HL-60/S4 treated with retinoic acid at 250 ng/mL for 4 days and 3 days (cell line): ENCODE measurements around the gene HGS.
"Not testable (repeated sequence)": the region's sequence is repeated elsewhere in the genome, so short reads cannot be mapped to it uniquely, and the experiment has no call there.

Source experiments
- in situ Hi-C: fragments of 300-500 bp; cut with MboI; formaldehyde crosslinking; loops from 2 replicates; pipeline ENCODE4 v1.7.0; 2022; ENCODE audit warnings: low sequenced_read_pairs

Gene HGS

DNA sequence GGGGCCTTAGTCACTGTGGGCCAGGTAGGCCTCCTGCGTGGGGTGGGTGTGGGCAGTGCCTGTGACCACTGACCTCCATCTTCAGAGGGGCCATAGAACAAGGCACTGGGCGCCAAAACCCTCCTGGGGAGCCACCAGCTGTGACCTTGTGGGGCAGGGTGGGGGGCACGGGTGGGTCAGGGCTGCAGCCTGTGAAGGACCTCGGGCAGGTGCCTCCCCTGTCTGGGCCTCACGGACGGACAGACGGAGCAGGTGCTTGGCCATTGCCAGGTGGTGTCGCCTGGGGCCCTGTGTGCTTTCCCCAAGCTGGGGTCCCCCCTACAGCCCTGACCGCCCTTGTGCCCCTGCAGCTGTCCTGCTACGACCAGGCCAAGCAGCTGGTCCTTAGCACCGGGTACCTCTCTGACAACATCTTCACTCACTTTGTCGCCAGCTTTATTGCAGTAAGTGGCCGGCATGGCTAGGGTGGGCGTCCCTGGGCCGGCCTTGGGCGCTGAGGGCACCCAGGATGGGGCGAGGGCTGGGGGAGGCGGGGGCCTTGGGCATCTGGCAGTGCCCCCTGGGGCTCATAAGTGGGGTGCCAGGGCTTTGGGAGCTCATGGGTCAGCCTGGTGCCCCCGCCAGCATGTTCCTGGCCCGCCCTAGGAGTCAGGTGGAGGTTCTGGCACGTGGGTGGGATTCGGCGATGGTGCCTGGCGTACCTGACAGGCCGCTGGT, 33.4 kb downstream of the HGS start:
- in situ Hi-C loops: no loop called here

DNA sequence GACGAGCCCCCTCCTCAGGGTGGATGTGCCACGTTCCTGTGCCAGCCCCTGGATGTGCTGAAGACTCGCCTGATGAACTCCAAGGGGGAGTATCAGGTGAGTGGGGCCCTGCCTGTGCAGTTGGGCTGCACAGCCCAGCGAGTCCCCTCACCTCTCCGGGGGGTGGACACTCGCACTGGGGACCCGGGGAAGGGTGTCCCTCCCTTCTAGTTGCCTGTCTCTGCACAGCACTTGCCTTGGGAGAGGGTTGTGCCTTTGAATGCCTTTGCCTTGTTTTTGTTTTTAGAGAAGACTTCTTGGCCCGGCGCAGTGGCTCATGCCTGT, 33.9 kb downstream of the HGS start:
- in situ Hi-C loops: no loop called here

DNA sequence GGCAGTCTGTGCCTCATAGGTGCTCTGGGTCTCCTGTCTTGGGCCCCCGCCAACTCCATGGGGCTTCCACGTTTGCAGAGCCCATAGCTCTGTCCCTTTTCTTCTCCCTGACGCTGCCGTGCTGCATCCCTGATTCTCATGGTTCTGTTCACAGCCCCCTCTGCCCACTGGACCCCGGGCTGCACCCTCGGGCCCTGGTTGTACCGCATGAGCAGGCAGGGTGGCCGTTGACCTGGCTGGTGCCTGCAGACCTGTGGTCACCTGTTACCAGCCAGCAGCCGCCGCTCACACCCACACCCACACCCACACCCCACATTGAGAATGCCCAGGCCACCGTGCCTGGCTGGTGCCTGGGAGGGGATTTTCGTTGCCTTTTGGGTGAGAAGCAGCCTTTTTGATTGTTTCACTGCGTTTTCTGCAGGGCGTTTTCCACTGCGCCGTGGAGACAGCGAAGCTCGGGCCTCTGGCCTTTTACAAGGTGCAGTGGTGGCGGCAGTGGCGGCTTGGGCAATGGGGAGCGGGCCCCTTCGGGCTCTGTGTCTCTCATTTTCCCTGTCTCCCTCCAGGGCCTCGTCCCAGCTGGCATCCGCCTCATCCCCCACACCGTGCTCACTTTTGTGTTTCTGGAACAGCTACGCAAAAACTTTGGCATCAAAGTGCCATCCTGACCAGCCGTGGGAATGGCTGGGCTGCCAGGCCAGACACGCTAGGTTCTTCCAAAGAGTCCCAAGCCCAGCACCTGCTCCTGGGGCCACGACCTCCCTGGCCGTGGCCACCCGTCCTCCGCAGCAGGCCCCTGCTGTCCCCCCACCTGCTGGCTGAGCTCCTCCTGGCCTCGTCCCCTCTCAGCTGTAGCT, 35.8 kb downstream of the HGS start:
- in situ Hi-C loops: no loop called here

DNA sequence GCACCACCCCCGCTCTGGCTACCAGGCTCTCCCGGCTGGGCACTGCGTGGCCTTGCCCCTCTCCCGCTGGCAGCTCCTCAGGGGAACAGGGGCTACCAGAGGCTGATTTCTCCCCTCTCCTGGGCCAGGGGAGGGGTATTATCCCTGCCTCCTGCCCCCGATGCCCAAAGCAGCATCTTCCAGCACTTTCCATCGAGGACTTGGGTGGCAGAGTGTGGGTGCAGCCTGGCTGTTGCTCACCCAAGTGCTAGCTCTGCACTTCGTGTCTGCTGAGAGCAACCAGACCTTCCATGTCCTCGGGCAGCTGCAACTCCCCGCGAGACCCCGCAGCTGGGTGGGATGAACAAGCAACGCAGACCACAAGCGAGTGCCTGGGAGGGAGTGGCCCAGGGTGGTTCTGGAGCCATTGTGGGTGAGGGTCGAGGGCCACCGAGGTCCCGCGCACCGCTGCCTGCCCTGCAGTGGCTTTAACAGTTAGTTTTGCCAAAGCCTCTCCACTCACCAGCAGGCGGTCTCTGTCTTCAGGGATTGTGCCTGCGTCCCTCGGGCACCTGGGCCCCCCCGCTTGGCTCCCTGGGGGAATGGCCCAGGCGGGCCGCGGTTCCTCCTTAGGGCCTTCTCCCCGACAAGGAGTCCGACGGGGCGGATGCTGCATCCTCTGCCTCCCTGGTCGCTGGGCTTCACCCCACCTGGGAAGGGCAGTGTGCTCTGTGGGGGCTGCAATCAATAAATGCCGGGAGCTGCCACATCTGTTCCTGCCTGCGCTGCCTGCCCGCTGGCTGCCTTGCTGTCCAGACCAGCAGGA, 36.7 kb downstream of the HGS start:
- in situ Hi-C loops: no loop called here

DNA sequence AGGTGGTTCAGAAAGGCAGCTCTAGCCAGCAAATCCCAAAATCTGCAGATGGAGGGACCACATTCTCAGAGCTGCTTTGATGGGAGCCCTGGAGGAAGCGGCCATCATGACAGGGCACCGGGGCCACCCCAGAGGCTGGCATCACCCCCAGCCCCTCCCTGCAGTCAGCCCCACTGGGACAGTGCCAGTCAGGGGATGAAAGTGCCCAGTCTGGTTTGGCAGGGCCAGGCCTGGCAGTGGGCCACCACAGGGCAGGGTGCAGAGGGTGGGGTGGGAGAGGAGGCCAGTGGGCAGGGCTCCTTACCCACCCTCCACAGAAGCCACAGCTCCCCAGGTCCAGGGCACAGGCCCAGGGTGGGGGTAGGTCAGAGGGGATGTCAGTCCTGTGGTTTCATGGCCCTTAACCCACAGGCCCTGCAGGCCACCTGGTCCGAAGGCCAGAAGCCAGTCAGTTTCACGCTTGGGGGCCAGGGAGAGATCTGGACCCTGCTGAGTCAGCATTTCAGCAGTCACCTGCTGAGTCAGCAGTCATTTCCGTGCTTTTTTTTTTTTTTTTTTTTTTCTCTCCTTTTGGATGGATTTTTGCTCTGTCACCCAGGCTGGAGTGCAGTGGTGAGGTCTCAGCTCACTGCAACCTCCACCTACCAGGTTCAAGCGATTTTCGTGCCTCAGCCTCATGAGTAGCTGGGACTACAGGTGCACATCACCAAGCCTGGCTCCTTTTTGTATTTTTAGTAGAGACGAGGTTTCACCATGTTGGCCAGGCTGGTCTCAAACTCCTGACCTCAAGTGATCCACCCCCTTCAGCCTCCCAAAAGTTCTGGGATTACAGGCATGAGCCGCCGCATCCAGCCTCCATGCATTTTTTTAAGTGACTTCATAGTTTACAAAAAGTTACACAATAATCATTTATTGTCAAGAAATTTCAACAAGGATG, 38.6 kb downstream of the HGS start:
- in situ Hi-C loops: no loop called here

GRCh38 chr17:81723651-81724209, 39.9 kb downstream of the HGS start:
- in situ Hi-C loops: no loop called here

GRCh38 chr17:81725439-81725838, 41.6 kb downstream of the HGS start:
- in situ Hi-C loops: no loop called here

DNA sequence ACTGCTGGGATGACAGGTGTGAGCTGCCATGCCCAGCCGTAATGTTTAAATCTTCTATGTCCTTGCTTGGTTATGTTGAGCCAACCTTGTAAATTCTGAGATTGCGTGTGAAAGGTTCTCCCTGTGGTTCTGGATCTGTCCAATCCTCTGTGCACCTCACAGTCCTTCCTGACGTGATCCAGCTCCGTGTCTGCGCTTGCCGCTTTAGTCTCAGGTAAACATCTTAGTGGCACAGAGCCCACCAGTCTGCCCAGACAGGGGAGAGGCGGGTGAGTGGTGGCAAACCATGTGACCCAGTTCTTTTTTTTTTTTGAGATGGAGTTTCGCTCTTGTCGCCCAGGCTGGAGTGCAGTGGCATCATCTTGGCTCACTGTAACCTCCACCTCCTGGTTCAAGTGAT, 42.2 kb downstream of the HGS start:
- in situ Hi-C loops: no loop called here

DNA sequence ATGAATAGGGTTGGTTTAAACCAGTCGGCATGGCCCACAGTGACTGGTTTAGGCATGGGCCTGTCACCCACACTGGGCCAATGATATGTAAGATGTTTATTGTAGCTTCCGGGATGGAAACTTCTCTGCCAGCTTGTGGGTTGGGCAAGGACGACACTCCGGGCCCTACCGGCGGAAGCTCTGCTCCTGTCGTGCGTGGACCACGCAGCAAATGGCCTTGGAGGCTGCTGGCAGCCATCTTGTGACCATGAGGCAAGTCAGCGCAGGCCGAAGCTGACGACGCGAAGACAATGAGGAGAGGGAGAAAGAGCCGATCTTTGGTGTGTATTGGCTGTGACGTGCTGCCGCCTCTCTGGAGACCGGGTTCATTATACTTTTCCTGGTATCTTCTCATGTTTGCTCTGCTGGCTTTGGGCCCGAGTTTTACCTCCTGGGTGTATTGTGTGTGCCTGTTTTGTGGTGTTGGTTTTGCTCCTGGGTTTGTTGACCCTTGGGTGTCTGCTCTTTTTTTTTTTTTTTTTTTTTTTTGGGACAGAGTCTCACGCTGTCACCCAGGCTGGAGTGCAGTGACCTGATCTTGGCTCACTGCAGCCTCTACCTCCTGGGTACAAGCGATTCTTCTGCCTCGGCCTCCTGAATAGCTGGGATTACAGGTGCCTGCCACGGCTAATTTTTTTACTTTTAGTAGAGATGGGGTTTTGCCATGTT, 43.7 kb downstream of the HGS start:
- in situ Hi-C loops: no loop called here

GRCh38 chr17:81733507-81734404, 49.9 kb downstream of the HGS start:
- in situ Hi-C loops: no loop called here

DNA sequence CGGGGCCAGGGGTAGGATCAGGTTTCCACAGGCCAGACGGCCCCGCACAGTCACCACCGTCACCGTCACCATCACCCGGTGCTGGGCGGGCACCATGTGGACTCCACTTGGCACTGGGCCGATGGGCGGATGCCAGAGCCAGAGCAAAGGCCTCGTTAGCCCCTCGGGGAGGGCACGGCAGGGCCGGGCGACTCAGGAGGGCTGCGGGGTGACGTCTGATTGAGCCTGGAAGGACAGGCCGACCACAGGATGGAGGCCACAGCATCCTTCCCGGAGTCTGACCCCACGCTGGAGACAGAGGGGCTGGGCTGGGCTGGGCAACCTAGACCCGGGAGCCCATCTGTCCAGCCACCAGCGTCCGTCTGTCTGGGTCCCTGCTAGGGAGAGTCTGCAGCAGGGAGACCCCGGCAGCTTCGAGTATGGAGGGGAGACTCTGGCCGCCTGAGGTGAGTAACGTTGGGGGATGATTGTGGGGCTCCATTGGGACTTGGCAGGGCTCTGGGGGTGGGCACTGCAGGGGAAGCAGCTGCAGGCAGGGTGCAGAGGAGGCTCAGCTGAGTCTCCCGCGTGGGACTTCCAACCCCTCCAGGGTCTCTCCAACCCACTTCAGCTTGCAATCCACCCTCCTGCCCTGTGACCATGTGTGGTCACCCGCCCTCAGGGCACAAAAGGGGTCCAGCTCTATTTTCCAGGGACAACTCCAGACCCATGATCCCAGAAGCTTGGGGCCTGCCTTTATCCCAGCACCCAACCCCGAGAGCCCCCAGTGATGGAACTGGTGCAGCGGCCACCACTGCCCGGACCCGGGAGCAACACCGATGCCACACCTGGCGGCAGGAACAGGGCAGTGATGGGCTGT, 50.8 kb downstream of the HGS start:
- in situ Hi-C loops: no loop called here

DNA sequence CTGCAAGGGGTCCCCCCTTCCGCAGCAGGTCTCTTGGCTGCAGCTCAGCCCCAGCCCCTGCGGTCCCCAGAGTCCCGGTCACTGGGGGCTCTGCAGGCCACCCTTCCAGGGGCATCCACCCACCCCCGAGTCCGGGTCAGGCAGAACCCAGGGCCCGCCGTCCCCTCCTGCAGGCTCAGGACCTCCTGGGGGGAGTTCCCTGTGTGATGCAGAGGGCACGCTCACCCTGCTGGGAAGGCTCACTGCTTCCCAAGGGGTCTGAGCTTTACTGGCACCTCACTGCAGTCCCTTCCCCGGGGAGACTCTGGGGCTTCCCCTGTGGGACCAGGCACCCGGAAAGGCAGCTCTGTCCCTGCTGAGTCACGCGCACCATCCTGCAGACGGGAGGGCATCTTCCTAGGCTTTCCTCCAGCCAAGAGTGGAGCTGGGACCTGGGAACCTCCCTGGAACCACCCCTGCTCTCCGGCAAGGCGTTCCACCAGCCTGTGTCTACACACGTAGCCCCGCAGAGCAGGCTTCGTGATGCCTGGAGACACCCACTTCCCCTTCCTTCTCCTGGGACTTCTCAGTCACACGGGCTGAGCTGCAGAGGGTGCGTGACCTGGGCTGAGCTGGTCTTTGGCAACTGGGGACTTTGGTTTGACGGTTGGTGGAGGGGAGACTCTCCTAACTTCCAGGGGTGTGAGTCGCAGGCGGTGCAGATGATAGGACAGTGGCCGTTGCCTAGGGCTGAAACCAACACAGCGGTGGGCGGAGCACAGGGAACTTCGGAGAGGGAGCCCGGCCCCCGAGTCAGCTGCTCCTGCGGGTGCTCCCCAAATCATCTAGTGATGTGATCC, 51.7 kb downstream of the HGS start:
- in situ Hi-C loops: no loop called here

DNA sequence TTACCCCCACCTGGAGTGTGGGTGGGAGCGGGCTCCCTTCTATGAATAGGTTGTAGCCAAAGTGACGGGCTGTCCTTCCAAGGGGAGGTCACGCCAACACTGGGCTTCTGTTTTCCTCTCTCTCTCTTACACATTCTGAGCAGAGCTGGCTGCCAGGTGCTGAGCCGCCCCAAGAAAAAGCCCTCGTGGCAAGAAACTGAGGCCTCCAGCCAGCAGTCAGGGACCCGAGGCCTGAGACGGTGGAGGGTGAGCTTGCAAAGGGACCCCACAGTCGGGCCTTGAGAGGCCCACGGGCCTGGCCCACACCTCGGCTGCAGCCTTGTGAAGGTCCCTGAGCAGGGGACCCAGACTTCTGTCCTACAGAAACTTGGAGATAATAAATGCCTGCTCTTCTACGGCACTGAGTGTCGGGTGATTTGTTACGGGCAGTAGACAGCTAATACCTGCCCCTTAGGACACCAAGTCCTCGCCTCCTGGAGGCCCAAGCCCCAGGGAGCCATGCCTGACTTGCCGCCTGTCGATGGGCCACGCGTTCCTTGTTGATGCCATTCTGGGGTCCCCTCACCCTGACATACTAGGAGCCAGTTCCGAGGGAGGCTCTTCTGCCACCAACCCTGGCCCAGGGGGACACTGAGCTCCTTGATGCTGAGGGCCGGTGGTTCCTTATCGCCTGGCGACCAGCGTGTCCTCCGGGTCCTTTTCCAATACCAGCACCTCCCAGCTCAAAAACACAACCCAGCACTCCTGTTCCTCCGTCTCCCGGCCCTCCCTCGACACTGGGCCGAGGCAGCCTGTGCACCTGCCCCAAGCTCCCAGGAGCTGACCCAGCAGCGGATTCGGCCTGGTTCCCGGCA, 54.4 kb downstream of the HGS start:
- in situ Hi-C loops: no loop called here

GRCh38 chr17:81738801-81739393, 55.1 kb downstream of the HGS start:
- in situ Hi-C loops: no loop called here

DNA sequence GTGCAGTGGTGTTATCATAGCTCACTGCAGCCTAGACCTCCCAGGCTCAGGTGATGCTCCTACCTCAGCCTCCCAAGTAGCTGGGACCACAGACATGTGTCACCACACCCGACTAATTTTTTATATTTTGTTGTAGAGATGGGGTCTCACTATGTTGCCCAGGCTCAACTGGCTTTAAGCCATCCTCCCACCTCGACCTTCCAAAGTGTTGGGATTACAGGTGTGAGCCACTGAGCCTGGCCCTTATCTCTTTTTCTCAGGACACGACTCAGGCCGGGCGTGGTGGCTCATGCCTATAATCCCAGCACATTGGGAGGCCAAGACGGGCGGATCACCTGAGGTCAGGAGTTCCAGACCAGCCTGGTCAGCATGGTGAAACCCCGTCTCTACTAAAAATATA, 55.8 kb downstream of the HGS start:
- in situ Hi-C loops: not testable (repeated sequence)
